Keratinocyte (primary cell): ENCODE data around the gene GALNT2. TPM values are rescaled to one million over a fixed set of nuclear protein-coding genes. Genes with fewer than 3 reads are reported as not detected.

Experiments
- DNase-seq: peaks from one replicate; pipeline ENCODE4 v3.0.0-alpha.2; 2011; ENCODE audit warnings: low read depth, missing footprints, low spot score
- FAIRE-seq: peaks from 2 replicates; lab custom pipeline; 2011; peaks lifted over from hg19 to GRCh38; lab: Jason Lieb, UNC
- H2AFZ ChIP-seq: 2 replicates; pipeline ENCODE4 v1.6.0; 2012; ENCODE audit warnings: low read length, control low read depth, inconsistent platforms; ENCODE audit not compliant: control insufficient read depth
- H3K27ac ChIP-seq: 2 replicates; pipeline ENCODE4 v1.5.1; 2011; ENCODE audit warnings: low read length; ENCODE audit not compliant: control insufficient read depth, insufficient read depth
- H3K27me3 ChIP-seq: 3 replicates; pipeline ENCODE4 v1.6.0; 2011; ENCODE audit warnings: low read length; ENCODE audit not compliant: control insufficient read depth, insufficient read depth; ENCODE audit errors: extremely low read depth
- H3K36me3 ChIP-seq, 2 experiments: 2 replicates in 1 of 2; 3 replicates in 1 of 2; pipeline ENCODE4 v1.5.1; 2011; ENCODE audit warnings: low read length in 2 of 2, mild to moderate bottlenecking in 1 of 2; ENCODE audit not compliant: control insufficient read depth in 2 of 2, insufficient read depth in 2 of 2; ENCODE audit errors: extremely low read depth in 1 of 2
- H3K4me1 ChIP-seq: 3 replicates; pipeline ENCODE4 v1.5.1; 2011; ENCODE audit warnings: low read length; ENCODE audit not compliant: control insufficient read depth, insufficient read depth; ENCODE audit errors: extremely low read depth
- H3K4me2 ChIP-seq: 3 replicates; pipeline ENCODE4 v1.6.0; 2011; ENCODE audit warnings: low read depth, low read length; ENCODE audit not compliant: control insufficient read depth, insufficient read depth; ENCODE audit errors: extremely low read depth
- H3K4me3 ChIP-seq, 3 experiments: fragments of 200-600 bp in 1 of 3; sonication (generic) in 1 of 3; 2 replicates in 2 of 3; 3 replicates in 1 of 3; pipeline ENCODE4 v1.5.1; 2011 to 2016; ENCODE audit warnings: low read length in 3 of 3, mild to moderate bottlenecking in 3 of 3, control low read depth in 2 of 3, inconsistent platforms in 1 of 3, low read depth in 1 of 3, mixed read lengths in 1 of 3, mixed run types in 1 of 3, moderate library complexity in 1 of 3; ENCODE audit not compliant: control insufficient read depth in 2 of 3, insufficient read depth in 2 of 3; ENCODE audit errors: extremely low read depth in 1 of 3
- H3K79me2 ChIP-seq: 2 replicates; pipeline ENCODE4 v1.6.0; 2012; ENCODE audit warnings: low read length; ENCODE audit not compliant: control insufficient read depth, insufficient read depth
- H3K9ac ChIP-seq: 3 replicates; pipeline ENCODE4 v1.6.0; 2011; ENCODE audit warnings: low read length; ENCODE audit not compliant: control insufficient read depth, insufficient read depth; ENCODE audit errors: extremely low read depth
- H3K9me1 ChIP-seq: 3 replicates; pipeline ENCODE4 v1.6.0; 2011; ENCODE audit warnings: low read length; ENCODE audit not compliant: control insufficient read depth, insufficient read depth; ENCODE audit errors: extremely low read depth
- H3K9me3 ChIP-seq: 2 replicates; pipeline ENCODE4 v1.5.1; 2012; ENCODE audit warnings: low read depth, low read length; ENCODE audit not compliant: control insufficient read depth
- H4K20me1 ChIP-seq: 3 replicates; pipeline ENCODE4 v1.6.0; 2011; ENCODE audit warnings: low read length; ENCODE audit not compliant: control insufficient read depth, insufficient read depth; ENCODE audit errors: extremely low read depth
- CTCF ChIP-seq, 3 experiments: IDR thresholded peaks in 1 of 3; conservative IDR thresholded peaks in 1 of 3; optimal IDR thresholded peaks in 1 of 3; 2 replicates in 2 of 3; 3 replicates in 1 of 3; pipeline versions ENCODE3 to v1.5.1; 2011; ENCODE audit warnings: low read length in 3 of 3, mild to moderate bottlenecking in 3 of 3, moderate library complexity in 2 of 3, control low read depth in 1 of 3, inconsistent platforms in 1 of 3; ENCODE audit not compliant: insufficient read depth in 2 of 3; ENCODE audit errors: extremely low read depth in 1 of 3
- EZH2 ChIP-seq: IDR thresholded peaks from one replicate; pipeline ENCODE4 v1.6.1; 2012; ENCODE audit warnings: inconsistent platforms, mild to moderate bottlenecking, low read length, moderate library complexity
- dilution Hi-C: fragments of 300-500 bp; cut with MboI; formaldehyde crosslinking; loops from one replicate; pipeline ENCODE4 v1.7.0; 2020; ENCODE audit warnings: low sequenced_read_pairs; ENCODE audit not compliant: extremely low pct_ligation_motif_present
- polyA plus RNA-seq, 5 experiments: library from polyadenylated mRNA; depleted of rRNA in 3 of 5; stranded (reverse) in 3 of 5; stranded (forward) in 1 of 5; unstranded in 1 of 5; fragments of >200 nt; gene quantifications; 1 replicate in 1 of 5; 2 replicates in 3 of 5; 3 replicates in 1 of 5; pipeline versions ENCODE4 v1.2.1 to v1.2.3, GENCODE V29; 2011 to 2012; ENCODE audit warnings: missing spikeins in 2 of 5, low read depth in 1 of 5, low replicate concordance in 1 of 5

Gene GALNT2
- polyA plus RNA-seq, 1 donor (not counting 4 experiments of a cell fraction or from before 2014, with no cell fraction given), result 61.7 TPM

GRCh38 chr1:230301322-230301721 is 234.3 kb downstream of the GALNT2 start:
- no peak overlapping the region for H2AFZ ChIP-seq
- H4K20me1 ChIP-seq, result no peaks in the 10 kb centered on the region
- FAIRE-seq (no peak), DNase-seq (no peak)
- H3K4me3 ChIP-seq, result no peak overlapping the region
- H3K79me2 ChIP-seq, result no peaks in the 10 kb centered on the region
- H3K27ac ChIP-seq, result no peak overlapping the region
- TF ChIP-seq CTCF (optimal IDR thresholded peaks at IDR 0.05 in 1 of 3, IDR thresholded peaks at IDR 0.05 in 1 of 3, conservative IDR thresholded peaks at IDR 0.05 in 1 of 3; ENCODE audit: extremely low read depth in 1 of 3, insufficient read depth in 2 of 3, low read length in 3 of 3) (no peak), EZH2 (no peak)
- no peaks in the 10 kb centered on the region for H3K9me1 ChIP-seq
- H3K27me3 ChIP-seq, result no peaks in the 10 kb centered on the region
- no peaks in the 10 kb centered on the region for H3K36me3 ChIP-seq
- no peak overlapping the region for H3K9ac ChIP-seq
- peaks cover 2% of the 10 kb centered on the region for H3K4me1 ChIP-seq
- H3K4me2 ChIP-seq, result no peak overlapping the region
- dilution Hi-C loops, result no loop called here
- H3K9me3 ChIP-seq, result no peaks in the 10 kb centered on the region

- Histone ChIP-seq H3K27ac (no peak overlapping the region), H3K9ac (no peak overlapping the region), H3K9me3 (no peaks in the 10 kb centered on the region), H3K9me1 (no peaks in the 10 kb centered on the region), H4K20me1 (no peaks in the 10 kb centered on the region), H3K4me1 (peaks cover 3% of the 10 kb centered on the region), H3K4me2 (no peak overlapping the region), H3K79me2 (no peaks in the 10 kb centered on the region), H3K27me3 (no peaks in the 10 kb centered on the region), H3K4me3 (no peak overlapping the region), H2AFZ (no peak overlapping the region), H3K36me3 (no peaks in the 10 kb centered on the region)
- dilution Hi-C loops, result no loop called here
- no peak for TF ChIP-seq CTCF (optimal IDR thresholded peaks at IDR 0.05 in 1 of 3, IDR thresholded peaks at IDR 0.05 in 1 of 3, conservative IDR thresholded peaks at IDR 0.05 in 1 of 3; ENCODE audit: extremely low read depth in 1 of 3, insufficient read depth in 2 of 3, low read length in 3 of 3)
- TF ChIP-seq EZH2, result no peak
- FAIRE-seq (no peak), DNase-seq (no peak)
Measured at GRCh38 chr1:230301822-230302221, 234.8 kb downstream of the GALNT2 start.
